Hematopoietic multipotent progenitor cell treated with erythropoietin and hydrocortisone succinate and interleukin-3 and kit ligand, for 8 days (in vitro differentiated cells): Measurements from ENCODE around the gene TTC33.

Source experiments
- DNase-seq: peaks from one replicate; pipeline ENCODE4 v3.0.0-alpha.2; 2015

The TTC33 gene

GRCh38 chr5:40465416-40465815 is 290.3 kb downstream of the TTC33 start:
- no peak for DNase-seq

- no peak for DNase-seq
These were observed 291.2 kb downstream of the TTC33 start for GRCh38 chr5:40464511-40464910.
